Gastrocnemius medialis (tissue), 4 donors: ENCODE data around the gene EFNA1.

ENCODE experiments used
- POLR2A ChIP-seq, 2 donors: fragments of 450-650 bp; IDR thresholded peaks; one replicate each; pipeline ENCODE4 v1.6.1; 2017; ENCODE audit warnings: antibody characterized with exemption in 2 of 2, mild to moderate bottlenecking in 2 of 2, moderate library complexity in 2 of 2
- TF ChIP-seq, protein P1 (sequence below), 5 experiments: fragments of 450-650 bp in 3 of 5; fragments of 200-600 bp in 2 of 5; sonication (generic) in 2 of 5; IDR thresholded peaks in 4 of 5; conservative IDR thresholded peaks in 1 of 5; 1 replicate in 4 of 5; 2 replicates in 1 of 5; pipeline ENCODE4 v1.5.1; 2016 to 2019; ENCODE audit warnings: antibody characterized with exemption in 5 of 5, mild to moderate bottlenecking in 3 of 5, moderate library complexity in 3 of 5

DNA sequence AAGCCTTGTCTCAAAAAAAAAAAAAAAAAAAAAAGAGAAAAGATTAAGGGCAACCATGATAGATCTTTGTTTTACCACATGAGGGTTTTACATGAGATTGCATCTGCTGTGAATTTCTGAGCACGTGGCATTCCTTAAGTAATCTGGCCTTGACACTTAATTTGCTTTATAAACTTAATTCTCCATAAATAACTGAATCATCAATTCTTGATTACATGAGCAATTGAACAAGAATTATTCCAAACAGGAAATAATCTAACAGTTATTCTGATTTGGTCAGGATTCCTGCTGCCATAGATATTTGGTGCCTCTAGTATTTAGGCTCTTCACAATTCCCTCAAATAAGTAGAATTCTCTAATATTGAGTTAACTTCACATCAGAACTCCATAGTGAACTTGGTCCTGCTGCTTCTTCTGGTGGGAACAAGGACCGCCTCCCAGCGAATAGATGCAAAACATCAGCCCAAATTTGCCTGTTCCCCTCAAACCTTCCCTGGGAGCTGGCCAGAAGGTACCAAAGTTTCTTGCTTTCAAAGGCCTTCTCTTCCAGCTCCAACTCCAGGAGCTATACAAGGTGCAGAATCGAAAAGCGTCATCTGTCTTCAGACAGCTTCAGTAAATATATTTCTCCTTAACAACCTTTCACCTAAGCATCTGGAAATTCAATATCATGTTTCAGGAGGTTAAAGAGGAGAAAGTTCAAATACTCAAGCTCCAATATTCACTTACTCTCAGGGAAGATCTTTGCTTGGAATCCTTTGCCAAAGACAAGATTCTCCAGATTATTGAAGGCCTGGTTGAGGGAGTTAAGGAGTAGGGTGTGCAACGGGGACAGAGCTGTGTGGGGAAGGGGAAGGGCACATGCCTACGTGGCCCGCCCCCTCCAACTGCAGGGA lies 44.4 kb downstream of the EFNA1 start:
- TF ChIP-seq, protein P1, sequence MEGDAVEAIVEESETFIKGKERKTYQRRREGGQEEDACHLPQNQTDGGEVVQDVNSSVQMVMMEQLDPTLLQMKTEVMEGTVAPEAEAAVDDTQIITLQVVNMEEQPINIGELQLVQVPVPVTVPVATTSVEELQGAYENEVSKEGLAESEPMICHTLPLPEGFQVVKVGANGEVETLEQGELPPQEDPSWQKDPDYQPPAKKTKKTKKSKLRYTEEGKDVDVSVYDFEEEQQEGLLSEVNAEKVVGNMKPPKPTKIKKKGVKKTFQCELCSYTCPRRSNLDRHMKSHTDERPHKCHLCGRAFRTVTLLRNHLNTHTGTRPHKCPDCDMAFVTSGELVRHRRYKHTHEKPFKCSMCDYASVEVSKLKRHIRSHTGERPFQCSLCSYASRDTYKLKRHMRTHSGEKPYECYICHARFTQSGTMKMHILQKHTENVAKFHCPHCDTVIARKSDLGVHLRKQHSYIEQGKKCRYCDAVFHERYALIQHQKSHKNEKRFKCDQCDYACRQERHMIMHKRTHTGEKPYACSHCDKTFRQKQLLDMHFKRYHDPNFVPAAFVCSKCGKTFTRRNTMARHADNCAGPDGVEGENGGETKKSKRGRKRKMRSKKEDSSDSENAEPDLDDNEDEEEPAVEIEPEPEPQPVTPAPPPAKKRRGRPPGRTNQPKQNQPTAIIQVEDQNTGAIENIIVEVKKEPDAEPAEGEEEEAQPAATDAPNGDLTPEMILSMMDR (IDR thresholded peaks at IDR 0.05 in 4 of 5, conservative IDR thresholded peaks at IDR 0.05 in 1 of 5) = no peak
- TF ChIP-seq POLR2A (IDR thresholded peaks at IDR 0.05) = no peak
